ENCODE data around the gene FALEC. TPM values are rescaled to one million over a fixed set of nuclear protein-coding genes. Genes with fewer than 3 reads are reported as not detected.

Gene FALEC
- total and polyA plus RNA-seq, 10 donors = 0.20 to 1.9 (median 0.63) TPM; not detected in 6

DNA sequence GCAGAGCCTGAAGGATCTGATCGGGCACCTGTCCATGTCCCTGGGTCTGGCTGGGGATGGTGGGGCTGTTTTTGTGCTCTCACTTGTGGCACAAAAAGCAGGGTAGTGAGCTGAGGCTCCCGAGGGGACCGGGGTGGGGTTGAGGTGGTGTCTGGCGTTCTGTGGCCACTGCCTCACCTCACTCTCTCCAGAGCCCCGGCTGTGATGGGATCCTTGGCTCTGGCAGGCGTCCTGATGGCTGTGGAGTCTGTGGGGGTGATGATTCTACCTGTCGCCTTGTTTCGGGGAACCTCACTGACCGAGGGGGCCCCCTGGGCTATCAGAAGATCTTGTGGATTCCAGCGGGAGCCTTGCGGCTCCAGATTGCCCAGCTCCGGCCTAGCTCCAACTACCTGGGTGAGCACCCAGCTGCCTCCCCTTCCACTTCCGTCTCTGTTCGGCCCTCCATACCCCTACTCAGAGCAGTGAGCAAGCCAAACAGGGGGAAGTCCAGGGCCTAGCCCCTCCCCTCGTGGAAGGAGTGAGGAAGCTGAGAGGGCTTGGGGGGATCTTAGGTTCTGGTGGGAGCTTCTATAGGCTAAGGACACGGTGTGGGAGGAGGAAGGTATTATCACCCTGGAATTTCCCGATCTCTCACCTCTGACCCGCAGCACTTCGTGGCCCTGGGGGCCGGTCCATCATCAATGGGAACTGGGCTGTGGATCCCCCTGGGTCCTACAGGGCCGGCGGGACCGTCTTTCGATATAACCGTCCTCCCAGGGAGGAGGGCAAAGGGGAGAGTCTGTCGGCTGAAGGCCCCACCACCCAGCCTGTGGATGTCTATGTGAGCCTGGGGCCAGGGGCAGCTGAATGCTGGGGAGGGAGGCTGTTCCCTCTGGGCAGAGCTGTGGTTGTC lies 40.7 kb downstream of the FALEC start:
- peaks cover 0 to 43% (median 0%) of the 10 kb centered on the region in 6 donors for H3K36me3 ChIP-seq
- peak; percentile 68 for DNase-seq
- no peaks in the 10 kb centered on the region for H3K9me3 ChIP-seq
- WGBS, 5 donors = 81 to 89% (median 82%) methylated on average over 18 to 26 of the region's 26 CpGs
- peaks cover 29 to 90% (median 64%) of the 10 kb centered on the region in 6 donors for H3K4me1 ChIP-seq
- peak in 2 of 3 donors; percentile 7 to 38 for TF ChIP-seq POLR2AphosphoS5 (IDR thresholded peaks at IDR 0.05)
- TF ChIP-seq, protein P1, sequence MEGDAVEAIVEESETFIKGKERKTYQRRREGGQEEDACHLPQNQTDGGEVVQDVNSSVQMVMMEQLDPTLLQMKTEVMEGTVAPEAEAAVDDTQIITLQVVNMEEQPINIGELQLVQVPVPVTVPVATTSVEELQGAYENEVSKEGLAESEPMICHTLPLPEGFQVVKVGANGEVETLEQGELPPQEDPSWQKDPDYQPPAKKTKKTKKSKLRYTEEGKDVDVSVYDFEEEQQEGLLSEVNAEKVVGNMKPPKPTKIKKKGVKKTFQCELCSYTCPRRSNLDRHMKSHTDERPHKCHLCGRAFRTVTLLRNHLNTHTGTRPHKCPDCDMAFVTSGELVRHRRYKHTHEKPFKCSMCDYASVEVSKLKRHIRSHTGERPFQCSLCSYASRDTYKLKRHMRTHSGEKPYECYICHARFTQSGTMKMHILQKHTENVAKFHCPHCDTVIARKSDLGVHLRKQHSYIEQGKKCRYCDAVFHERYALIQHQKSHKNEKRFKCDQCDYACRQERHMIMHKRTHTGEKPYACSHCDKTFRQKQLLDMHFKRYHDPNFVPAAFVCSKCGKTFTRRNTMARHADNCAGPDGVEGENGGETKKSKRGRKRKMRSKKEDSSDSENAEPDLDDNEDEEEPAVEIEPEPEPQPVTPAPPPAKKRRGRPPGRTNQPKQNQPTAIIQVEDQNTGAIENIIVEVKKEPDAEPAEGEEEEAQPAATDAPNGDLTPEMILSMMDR (IDR thresholded peaks at IDR 0.05 in 8 of 11, conservative IDR thresholded peaks at IDR 0.05 in 3 of 11) = no peak
- H3K4me3 ChIP-seq = no peak overlapping the region
- H3K27me3 ChIP-seq (replicated peaks in 1 of 7) = no peaks in the 10 kb centered on the region
- intact Hi-C loops (cut with DNase I; ENCODE audit: low total_unique reads) = no loop called here
- peak overlapping the region in 1 of 8 donors; percentile 13 for H3K27ac ChIP-seq

DNA sequence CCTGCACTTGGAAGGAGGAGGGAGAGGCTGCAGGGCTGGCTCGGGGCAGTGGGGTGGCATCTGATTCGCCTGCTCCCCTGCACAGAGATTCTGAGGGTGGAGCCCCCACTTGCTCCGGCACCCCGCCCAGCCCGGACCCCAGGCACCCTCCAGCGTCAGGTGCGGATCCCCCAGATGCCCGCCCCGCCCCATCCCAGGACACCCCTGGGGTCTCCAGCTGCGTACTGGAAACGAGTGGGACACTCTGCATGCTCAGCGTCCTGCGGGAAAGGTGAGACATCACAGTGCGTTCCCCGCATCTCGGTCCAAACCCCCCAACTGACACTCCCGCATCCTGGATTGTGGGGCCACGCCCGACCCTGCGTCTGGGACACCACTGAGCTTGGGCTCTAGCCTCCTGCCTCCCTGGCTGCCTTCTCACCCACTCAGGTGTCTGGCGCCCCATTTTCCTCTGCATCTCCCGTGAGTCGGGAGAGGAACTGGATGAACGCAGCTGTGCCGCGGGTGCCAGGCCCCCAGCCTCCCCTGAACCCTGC lies 41.6 kb downstream of the FALEC start:
- no peak overlapping the region for H3K27ac ChIP-seq
- no peaks in the 10 kb centered on the region for H3K27me3 ChIP-seq (replicated peaks in 1 of 7)
- H3K4me1 ChIP-seq = peaks cover 20 to 90% (median 60%) of the 10 kb centered on the region in 6 donors
- H3K9me3 ChIP-seq = no peaks in the 10 kb centered on the region
- TF ChIP-seq POLR2AphosphoS5 (IDR thresholded peaks at IDR 0.05) (peak in 1 of 3 donors; percentile 39), POLR2A (IDR thresholded peaks at IDR 0.05) (no peak)
- TF ChIP-seq, protein P1 (IDR thresholded peaks at IDR 0.05 in 8 of 11, conservative IDR thresholded peaks at IDR 0.05 in 3 of 11) = no peak
- 92 to 99% (median 93%) methylated on average over 9 to 26 of the region's 26 CpGs for WGBS, 5 donors
- intact Hi-C loops (cut with DNase I; ENCODE audit: low total_unique reads) = no loop called here
- DNase-seq = peak; percentile 72
- no peak overlapping the region for H3K4me3 ChIP-seq
- H3K36me3 ChIP-seq = peaks cover 0 to 43% (median 0%) of the 10 kb centered on the region in 6 donors

DNA sequence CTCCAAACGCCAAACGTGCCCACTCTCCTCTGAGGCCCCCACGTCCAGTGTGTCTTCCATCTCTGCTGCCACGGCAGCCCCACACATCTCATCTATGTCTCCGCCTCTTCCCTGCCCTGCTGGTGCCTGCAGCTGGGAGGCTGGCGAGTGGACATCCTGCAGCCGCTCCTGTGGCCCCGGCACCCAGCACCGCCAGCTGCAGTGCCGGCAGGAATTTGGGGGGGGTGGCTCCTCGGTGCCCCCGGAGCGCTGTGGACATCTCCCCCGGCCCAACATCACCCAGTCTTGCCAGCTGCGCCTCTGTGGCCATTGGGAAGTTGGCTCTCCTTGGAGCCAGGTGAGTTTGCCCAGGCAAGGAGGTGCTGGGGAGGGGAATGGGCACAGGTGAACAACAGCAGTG lies 42.3 kb downstream of the FALEC start:
- TF ChIP-seq POLR2AphosphoS5 (IDR thresholded peaks at IDR 0.05) = peak in 2 of 3 donors; percentile 2 to 55
- TF ChIP-seq POLR2A (IDR thresholded peaks at IDR 0.05) = no peak
- Histone ChIP-seq H3K4me3 (peak overlapping the region in 2 of 8 donors; percentile 8 to 78), H3K27ac (peak overlapping the region in 3 of 8 donors; percentile 99 to 100 (median 100)), H3K36me3 (peaks cover 0 to 43% (median 0%) of the 10 kb centered on the region in 6 donors), H3K27me3 (replicated peaks in 1 of 7) (no peaks in the 10 kb centered on the region), H3K9me3 (no peaks in the 10 kb centered on the region), H3K4me1 (peaks cover 18 to 90% (median 60%) of the 10 kb centered on the region in 6 donors)
- 81 to 92% (median 86%) methylated on average over 11 to 15 of the region's 15 CpGs for WGBS, 5 donors
- DNase-seq = peak; percentile 75
- intact Hi-C loops (cut with DNase I; ENCODE audit: low total_unique reads) = no loop called here

DNA sequence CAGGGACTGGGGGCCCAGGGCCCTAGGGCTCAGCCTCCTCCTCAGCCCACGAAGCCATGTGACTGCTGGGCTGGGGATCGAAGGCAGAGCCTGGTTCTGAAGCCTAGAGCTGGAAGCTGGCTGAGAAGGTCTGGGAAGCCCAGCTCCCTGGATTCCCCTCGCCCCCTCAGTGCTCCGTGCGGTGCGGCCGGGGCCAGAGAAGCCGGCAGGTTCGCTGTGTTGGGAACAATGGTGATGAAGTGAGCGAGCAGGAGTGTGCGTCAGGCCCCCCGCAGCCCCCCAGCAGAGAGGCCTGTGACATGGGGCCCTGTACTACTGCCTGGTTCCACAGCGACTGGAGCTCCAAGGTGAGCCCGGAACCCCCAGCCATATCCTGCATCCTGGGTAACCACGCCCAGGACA lies 42.8 kb downstream of the FALEC start:
- WGBS, 5 donors = 71 to 81% (median 76%) methylated on average over 5 to 15 of the region's 15 CpGs
- TF ChIP-seq, protein P1 (IDR thresholded peaks at IDR 0.05 in 8 of 11, conservative IDR thresholded peaks at IDR 0.05 in 3 of 11) = no peak
- TF ChIP-seq POLR2A (IDR thresholded peaks at IDR 0.05) (no peak), POLR2AphosphoS5 (IDR thresholded peaks at IDR 0.05) (no peak)
- intact Hi-C loops (cut with DNase I; ENCODE audit: low total_unique reads) = no loop called here
- peaks cover 22 to 90% (median 60%) of the 10 kb centered on the region in 6 donors for H3K4me1 ChIP-seq
- peak overlapping the region in 7 of 8 donors; percentile 3 to 78 (median 17) for H3K4me3 ChIP-seq
- DNase-seq = peak; percentile 74
- H3K9me3 ChIP-seq = no peaks in the 10 kb centered on the region
- peaks cover 0 to 43% (median 0%) of the 10 kb centered on the region in 6 donors for H3K36me3 ChIP-seq
- H3K27me3 ChIP-seq (replicated peaks in 1 of 7) = no peaks in the 10 kb centered on the region
- H3K27ac ChIP-seq = peak overlapping the region in 6 of 8 donors; percentile 15 to 100 (median 100)
